ENCODE data around the gene SCART1.

GRCh38 chr10:133474665-133475424, 21.1 kb downstream of the SCART1 start:
- TF ChIP-seq GATA3 (IDR thresholded peaks at IDR 0.05; ENCODE audit: low read depth, low read length) = no peak
- no peak for TF ChIP-seq GATA2 (IDR thresholded peaks at IDR 0.05; ENCODE audit: low read depth, low read length)

Measured in SH-SY5Y (cell line).